GM18526 (cell line): ENCODE measurements around the gene SLC22A8.

Source experiments
- POLR2A ChIP-seq: IDR thresholded peaks from 3 replicates; pipeline ENCODE4 v1.6.1; 2011; ENCODE audit not compliant: insufficient read length; ENCODE audit errors: extremely low read depth

Gene SLC22A8

DNA sequence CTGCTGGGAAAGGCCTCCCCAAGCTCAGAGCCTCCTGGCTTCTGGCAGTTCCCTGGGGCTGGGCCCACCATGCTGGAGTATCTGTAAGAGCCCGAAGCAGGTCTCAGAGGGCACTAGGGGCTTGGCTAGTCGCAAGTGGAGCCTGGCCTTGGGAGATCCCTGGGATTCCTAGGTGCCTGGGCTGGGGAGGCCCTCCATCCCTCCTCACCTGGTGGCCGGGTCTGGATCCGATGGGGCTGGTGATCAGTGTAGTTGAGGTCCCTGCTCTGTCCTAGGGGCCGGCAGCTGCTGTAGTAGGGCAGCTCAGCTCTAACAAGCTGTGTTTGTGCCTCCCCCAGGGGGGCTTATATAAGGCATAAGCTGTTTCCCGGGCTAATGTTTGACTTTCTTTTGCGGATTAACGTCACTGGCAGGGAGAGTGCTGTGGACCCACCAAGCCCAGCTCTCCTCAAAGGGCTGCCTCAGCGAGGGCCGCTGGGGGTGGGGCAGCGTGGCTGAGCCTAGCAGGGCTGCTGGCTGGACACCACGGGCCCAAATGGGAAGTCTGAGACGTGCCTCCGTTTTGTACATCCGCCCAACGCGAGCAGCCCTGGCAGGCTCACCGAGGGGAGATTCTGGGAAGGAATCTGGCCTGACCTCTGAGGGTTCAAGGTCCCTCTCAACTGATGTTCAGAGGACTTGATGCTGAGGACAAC is at the start of gene SLC22A8:
Gene SLC22A8, minus strand, starts transcription at position 321 of the 695 bp plus-strand sequence. CDS start 883 bp downstream, outside the sequence.
- TF ChIP-seq POLR2A, result no peak

DNA sequence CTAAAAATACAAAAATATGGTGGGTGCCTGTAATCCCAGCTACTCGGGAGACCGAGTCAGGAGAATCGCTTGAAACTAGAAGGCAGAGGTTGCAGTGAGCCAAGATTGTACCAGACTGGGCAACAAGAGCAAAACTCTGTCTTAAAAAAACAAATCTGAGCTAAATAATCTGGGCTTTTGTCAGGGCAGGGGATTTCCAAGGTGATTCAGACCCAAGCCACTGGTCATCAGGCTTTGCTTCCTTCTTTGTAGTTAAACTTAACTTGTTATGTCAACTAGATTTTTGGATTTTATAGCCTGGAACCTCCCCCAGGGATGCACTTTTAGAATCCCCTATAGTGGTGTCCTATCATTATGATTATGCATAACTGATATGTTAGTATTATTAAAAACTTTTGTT is 27.0 kb upstream of the SLC22A8 start:
- no peak for TF ChIP-seq POLR2A

DNA sequence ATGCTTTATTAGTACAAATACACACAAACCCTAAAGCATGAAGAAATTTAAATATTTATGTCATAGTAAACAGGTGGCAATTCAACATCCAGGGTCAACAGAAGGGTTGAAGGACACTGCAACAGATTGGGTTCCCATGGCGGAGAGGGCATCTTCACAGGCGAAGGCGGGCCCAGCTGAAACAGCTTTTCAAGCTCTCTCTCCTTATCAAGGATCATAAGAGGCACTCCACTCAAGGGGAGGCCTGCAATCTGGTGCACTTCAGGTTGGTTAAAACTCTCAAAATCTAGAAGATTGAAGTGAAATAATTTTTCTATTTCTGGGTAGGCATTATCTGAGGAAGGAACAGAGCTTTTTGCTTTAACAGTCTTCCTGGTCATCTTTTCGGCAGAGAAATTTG is 16.8 kb upstream of the SLC22A8 start:
- TF ChIP-seq POLR2A, result no peak

GRCh38 chr11:63023841-63024648 is 8.4 kb upstream of the SLC22A8 start:
- TF ChIP-seq POLR2A, result no peak

- no peak for TF ChIP-seq POLR2A
These were observed 7.7 kb upstream of the SLC22A8 start for GRCh38 chr11:63023222-63023814.

DNA sequence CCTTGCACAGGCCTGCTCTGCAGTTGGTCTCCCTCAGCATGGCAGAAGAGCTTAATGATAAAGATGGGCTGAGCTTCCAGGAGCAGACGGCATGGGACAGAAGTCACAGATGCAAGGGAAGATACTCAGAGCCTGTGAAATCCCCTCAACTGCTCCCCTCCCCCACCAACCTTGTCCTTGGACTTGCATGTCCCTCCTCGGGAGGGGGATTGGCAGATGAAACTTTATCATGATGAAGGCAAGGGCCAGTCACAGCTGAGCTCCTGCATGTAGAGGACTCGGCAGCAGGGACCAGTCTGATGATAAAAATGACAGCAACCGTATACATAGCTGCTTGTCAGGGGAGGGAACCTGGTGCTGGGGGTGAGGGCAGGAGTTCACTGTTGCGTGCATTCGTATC is 6.8 kb upstream of the SLC22A8 start:
- no peak for TF ChIP-seq POLR2A

- no peak for TF ChIP-seq POLR2A
These were observed 5.1 kb upstream of the SLC22A8 start for GRCh38 chr11:63020671-63021291.

- TF ChIP-seq POLR2A, result no peak
These were observed 3.9 kb upstream of the SLC22A8 start for GRCh38 chr11:63019506-63019905.

- TF ChIP-seq POLR2A, result no peak
These were observed 1.8 kb upstream of the SLC22A8 start for GRCh38 chr11:63017306-63017974.

GRCh38 chr11:63014408-63015055 is 1.1 kb downstream of the SLC22A8 start:
- TF ChIP-seq POLR2A, result no peak

- no peak for TF ChIP-seq POLR2A
These were observed 2.8 kb downstream of the SLC22A8 start for GRCh38 chr11:63012839-63013238.

DNA sequence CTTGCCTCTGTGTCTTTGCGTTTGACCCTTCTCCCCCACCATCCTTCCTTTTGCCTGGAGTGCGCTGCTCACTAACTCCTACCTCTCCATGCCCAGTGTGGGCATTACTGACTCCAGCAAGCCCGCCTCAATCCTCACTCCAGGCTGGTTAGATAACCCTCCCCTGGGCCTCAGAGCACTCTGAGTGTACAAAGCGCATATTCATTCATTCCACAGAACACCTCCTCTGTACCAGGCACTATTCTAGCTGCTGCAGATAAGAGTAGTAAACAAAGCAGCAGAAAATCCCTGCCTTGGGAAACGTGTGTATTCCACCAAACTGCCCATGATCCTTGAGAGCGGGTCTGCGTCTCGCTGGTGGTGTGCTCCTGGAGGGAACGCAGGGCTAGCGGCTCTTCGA is 3.2 kb downstream of the SLC22A8 start:
- TF ChIP-seq POLR2A, result no peak

GRCh38 chr11:63010934-63011439 is 4.7 kb downstream of the SLC22A8 start:
- no peak for TF ChIP-seq POLR2A

- TF ChIP-seq POLR2A, result no peak
These were observed 7.7 kb downstream of the SLC22A8 start for GRCh38 chr11:63007920-63008319.
